Measurements from ENCODE around the gene TMEM52B. TPM values are rescaled to one million over a fixed set of nuclear protein-coding genes. Genes with fewer than 3 reads are reported as not detected.
"Not testable (repeated sequence)": the region's sequence is repeated elsewhere in the genome, so short reads cannot be mapped to it uniquely, and the experiment has no call there.

The TMEM52B gene
- total RNA-seq, 1 donor from 2014 or later, result not detected

- no peak for TF ChIP-seq CTCF (conservative IDR thresholded peaks at IDR 0.05)
- Mint-ChIP-seq H3K4me3 (no peak overlapping the region), H3K4me1 (no peaks in the 10 kb centered on the region), H3K27me3 (ENCODE audit: low read depth) (peaks cover 8% of the 10 kb centered on the region), H3K9me3 (no peaks in the 10 kb centered on the region), H3K27ac (ENCODE audit: unreplicated experiment) (no peak overlapping the region), H3K36me3 (ENCODE audit: low read depth) (no peaks in the 10 kb centered on the region)
- no peak for DNase-seq (ENCODE audit: low read depth, low spot score)
Measured at GRCh38 chr12:10179776-10180181, 947 bp downstream of the TMEM52B start.

- H3K36me3 Mint-ChIP-seq (ENCODE audit: low read depth), result no peaks in the 10 kb centered on the region
- no peaks in the 10 kb centered on the region for H3K4me1 Mint-ChIP-seq
- H3K27me3 Mint-ChIP-seq (ENCODE audit: low read depth), result peaks cover 8% of the 10 kb centered on the region
- H3K4me3 Mint-ChIP-seq, result no peak overlapping the region
- H3K27ac Mint-ChIP-seq (ENCODE audit: unreplicated experiment), result no peak overlapping the region
- no peaks in the 10 kb centered on the region for H3K9me3 Mint-ChIP-seq
- no peak for TF ChIP-seq CTCF (conservative IDR thresholded peaks at IDR 0.05)
- no peak for DNase-seq (ENCODE audit: low read depth, low spot score)
Measured at GRCh38 chr12:10182354-10183049, 3.7 kb downstream of the TMEM52B start.

GRCh38 chr12:10184261-10184843, 5.5 kb downstream of the TMEM52B start:
- no peak overlapping the region for H3K27ac Mint-ChIP-seq (ENCODE audit: unreplicated experiment)
- H3K9me3 Mint-ChIP-seq, result no peaks in the 10 kb centered on the region
- no peak for TF ChIP-seq CTCF (conservative IDR thresholded peaks at IDR 0.05)
- peaks cover 8% of the 10 kb centered on the region for H3K27me3 Mint-ChIP-seq (ENCODE audit: low read depth)
- no peaks in the 10 kb centered on the region for H3K36me3 Mint-ChIP-seq (ENCODE audit: low read depth)
- H3K4me3 Mint-ChIP-seq, result no peak overlapping the region
- no peak for DNase-seq (ENCODE audit: low read depth, low spot score)
- no peaks in the 10 kb centered on the region for H3K4me1 Mint-ChIP-seq

GRCh38 chr12:10186299-10186698, 7.5 kb downstream of the TMEM52B start:
- Mint-ChIP-seq H3K27me3 (ENCODE audit: low read depth) (peaks cover 8% of the 10 kb centered on the region), H3K9me3 (no peaks in the 10 kb centered on the region), H3K27ac (ENCODE audit: unreplicated experiment) (no peak overlapping the region), H3K36me3 (ENCODE audit: low read depth) (no peaks in the 10 kb centered on the region), H3K4me3 (no peak overlapping the region), H3K4me1 (peaks cover 4% of the 10 kb centered on the region)
- no peak for TF ChIP-seq CTCF (conservative IDR thresholded peaks at IDR 0.05)
- DNase-seq (ENCODE audit: low read depth, low spot score), result no peak

DNA sequence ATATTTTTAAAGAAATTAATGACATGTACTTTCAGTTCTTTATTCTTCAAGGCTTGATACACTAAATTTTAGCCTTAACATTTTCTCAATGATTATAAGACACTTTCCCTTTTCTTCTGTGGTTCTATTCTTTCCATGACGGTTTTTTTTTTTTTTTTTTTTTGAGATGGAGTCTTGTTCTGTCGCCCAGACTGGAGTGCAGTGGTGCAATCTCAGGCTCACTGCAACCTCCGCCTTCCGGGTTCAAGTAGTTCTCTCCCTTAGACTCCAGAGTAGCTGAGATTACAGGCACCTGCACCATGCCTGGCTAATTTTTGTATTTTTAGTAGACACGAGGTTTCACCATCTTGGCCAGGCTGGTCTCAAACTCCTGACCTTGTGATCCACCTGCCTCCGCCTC, 8.1 kb downstream of the TMEM52B start:
- DNase-seq (ENCODE audit: low read depth, low spot score); H3K4me1 Mint-ChIP-seq; H3K27ac Mint-ChIP-seq (ENCODE audit: unreplicated experiment); H3K4me3 Mint-ChIP-seq; H3K27me3 Mint-ChIP-seq (ENCODE audit: low read depth); H3K36me3 Mint-ChIP-seq (ENCODE audit: low read depth); H3K9me3 Mint-ChIP-seq: not testable (repeated sequence)

- no peak overlapping the region for H3K4me3 Mint-ChIP-seq
Measured at GRCh38 chr12:10189653-10190052, 10.8 kb downstream of the TMEM52B start.

More at GRCh38 chr12:10189653-10190052, 10.8 kb downstream of the TMEM52B start:
- Mint-ChIP-seq H3K27me3 (ENCODE audit: low read depth) (peaks cover 5% of the 10 kb centered on the region), H3K4me1 (peaks cover 4% of the 10 kb centered on the region), H3K9me3 (no peaks in the 10 kb centered on the region), H3K36me3 (ENCODE audit: low read depth) (no peaks in the 10 kb centered on the region), H3K27ac (ENCODE audit: unreplicated experiment) (no peak overlapping the region)
- TF ChIP-seq CTCF (conservative IDR thresholded peaks at IDR 0.05), result no peak
- DNase-seq (ENCODE audit: low read depth, low spot score), result no peak
